CD4-positive, alpha-beta T cell (primary cell): ENCODE results near the gene IL1R2. TPM values are rescaled to one million over a fixed set of nuclear protein-coding genes. Genes with fewer than 3 reads are reported as not detected.

Experiments
- ATAC-seq: fragments of 200-7000 bp; cut with Tn5 transposase; one replicate; pipeline ENCODE4 v1.10.0; 2022; ENCODE audit warnings: mild to moderate bottlenecking; ENCODE audit not compliant: poor library complexity
- CTCF ChIA-PET: fragments of 350-600 bp; sonication (Branson Sonifier 250); formaldehyde crosslinking; loops from one replicate; lab custom pipeline; 2021; ENCODE audit warnings: antibody characterized with exemption, inconsistent platforms; lab: Charles Lee
- POLR2A ChIA-PET: fragments of 350-600 bp; sonication (Branson Sonifier 250); formaldehyde crosslinking; loops from one replicate; lab custom pipeline; 2021; ENCODE audit warnings: antibody characterized with exemption, inconsistent platforms; lab: Charles Lee
- DNase-seq, 14 experiments: peaks; one replicate each; pipeline ENCODE4 v3.0.0-alpha.2; 2013 to 2020; ENCODE audit warnings: mixed read lengths in 2 of 14
- H3K27ac ChIP-seq, 2 donors: one replicate each; pipeline versions ENCODE4 v1.5.1 to v1.7.0; 2013; ENCODE audit warnings: low read length in 2 of 2, low read depth in 1 of 2, mild to moderate bottlenecking in 1 of 2
- H3K27me3 ChIP-seq, 2 experiments: 1 replicate in 1 of 2; 2 replicates in 1 of 2; pipeline versions ENCODE4 v1.6.1 to v1.7.0; 2013; ENCODE audit warnings: low read length in 2 of 2, control low read depth in 1 of 2, mild to moderate bottlenecking in 1 of 2, moderate library complexity in 1 of 2; ENCODE audit not compliant: insufficient read depth in 2 of 2, control insufficient read depth in 1 of 2
- H3K36me3 ChIP-seq: one replicate; pipeline ENCODE4 v1.6.1; 2013; ENCODE audit warnings: low read length, control low read depth; ENCODE audit not compliant: insufficient read depth
- H3K4me1 ChIP-seq: one replicate; pipeline ENCODE4 v1.6.1; 2013; ENCODE audit warnings: low read length, control low read depth; ENCODE audit not compliant: insufficient read depth
- H3K4me3 ChIP-seq: one replicate; pipeline ENCODE4 v1.5.1; 2013; ENCODE audit warnings: mild to moderate bottlenecking, low read length, moderate library complexity
- H3K9me3 ChIP-seq, 2 experiments: 1 replicate in 1 of 2; 2 replicates in 1 of 2; pipeline versions ENCODE4 v1.6.1 to v1.7.0; 2013; ENCODE audit warnings: low read length in 2 of 2, mild to moderate bottlenecking in 2 of 2, control low read depth in 1 of 2, moderate library complexity in 1 of 2; ENCODE audit not compliant: control insufficient read depth in 1 of 2, insufficient read depth in 1 of 2
- H3K27ac Mint-ChIP-seq: one replicate; pipeline ENCODE4 v1.8.0; 2020; ENCODE audit warnings: mixed read lengths
- H3K27me3 Mint-ChIP-seq: one replicate; pipeline ENCODE4 v1.8.0; 2021; ENCODE audit warnings: mixed read lengths
- H3K36me3 Mint-ChIP-seq: one replicate; pipeline ENCODE4 v1.8.0; 2021; ENCODE audit warnings: low read depth, mixed read lengths
- H3K4me1 Mint-ChIP-seq: one replicate; pipeline ENCODE4 v1.8.0; 2021; ENCODE audit warnings: low read depth, mixed read lengths
- H3K4me3 Mint-ChIP-seq: one replicate; pipeline ENCODE4 v1.8.0; 2020; ENCODE audit warnings: mild to moderate bottlenecking, mixed read lengths
- H3K9me3 Mint-ChIP-seq: one replicate; pipeline ENCODE4 v1.8.0; 2020; ENCODE audit warnings: mixed read lengths
- intact Hi-C, 2 experiments: fragments of 100-400 bp; cut with DNase I in 1 of 2; cut with micrococcal nuclease in 1 of 2; formaldehyde crosslinking; loops; one replicate each; pipeline versions ENCODE4 v1.15.1 to v1.9.0; 2023 to 2025; cut with DNase I, micrococcal nuclease
- total RNA-seq, 174 experiments: library from RNA in 2 of 174; stranded (reverse) in 2 of 174; gene quantifications; one replicate each; pipeline ENCODE4 v1.2.3 and lab custom pipeline; 2021 to 2026
- TF ChIP-seq, protein P1 (sequence below): fragments of 200-600 bp; IDR thresholded peaks from one replicate; pipeline ENCODE4 v1.8.0; 2022; ENCODE audit warnings: antibody characterized with exemption, mild to moderate bottlenecking

IL1R2 gene
- total RNA-seq, 2 experiments from 2014 or later, result 0.31 to 0.47 TPM

- H3K4me3 Mint-ChIP-seq, result no peak overlapping the region
- Histone ChIP-seq H3K27ac (no peak overlapping the region), H3K4me3 (no peak overlapping the region), H3K27me3 (no peaks in the 10 kb centered on the region), H3K36me3 (no peaks in the 10 kb centered on the region), H3K4me1 (peaks cover 24% of the 10 kb centered on the region), H3K9me3 (peaks cover 0 to 7% of the 10 kb centered on the region in 2 experiments)
- TF ChIP-seq, protein P1, sequence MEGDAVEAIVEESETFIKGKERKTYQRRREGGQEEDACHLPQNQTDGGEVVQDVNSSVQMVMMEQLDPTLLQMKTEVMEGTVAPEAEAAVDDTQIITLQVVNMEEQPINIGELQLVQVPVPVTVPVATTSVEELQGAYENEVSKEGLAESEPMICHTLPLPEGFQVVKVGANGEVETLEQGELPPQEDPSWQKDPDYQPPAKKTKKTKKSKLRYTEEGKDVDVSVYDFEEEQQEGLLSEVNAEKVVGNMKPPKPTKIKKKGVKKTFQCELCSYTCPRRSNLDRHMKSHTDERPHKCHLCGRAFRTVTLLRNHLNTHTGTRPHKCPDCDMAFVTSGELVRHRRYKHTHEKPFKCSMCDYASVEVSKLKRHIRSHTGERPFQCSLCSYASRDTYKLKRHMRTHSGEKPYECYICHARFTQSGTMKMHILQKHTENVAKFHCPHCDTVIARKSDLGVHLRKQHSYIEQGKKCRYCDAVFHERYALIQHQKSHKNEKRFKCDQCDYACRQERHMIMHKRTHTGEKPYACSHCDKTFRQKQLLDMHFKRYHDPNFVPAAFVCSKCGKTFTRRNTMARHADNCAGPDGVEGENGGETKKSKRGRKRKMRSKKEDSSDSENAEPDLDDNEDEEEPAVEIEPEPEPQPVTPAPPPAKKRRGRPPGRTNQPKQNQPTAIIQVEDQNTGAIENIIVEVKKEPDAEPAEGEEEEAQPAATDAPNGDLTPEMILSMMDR, result no peak
- H3K4me1 Mint-ChIP-seq, result no peaks in the 10 kb centered on the region
- H3K27ac Mint-ChIP-seq, result no peak overlapping the region
- no peak for ATAC-seq
- ChIA-PET POLR2A (no interaction called here), CTCF (no interaction called here)
- intact Hi-C loops, result no loop called here
- no peaks in the 10 kb centered on the region for H3K36me3 Mint-ChIP-seq
- no peaks in the 10 kb centered on the region for H3K9me3 Mint-ChIP-seq
- no peaks in the 10 kb centered on the region for H3K27me3 Mint-ChIP-seq
- DNase-seq, result peak in 3 of 14 experiments; percentile 10 to 57 (median 48)
Observed at GRCh38 chr2:102063941-102064678, 72.3 kb downstream of the IL1R2 start.

DNA sequence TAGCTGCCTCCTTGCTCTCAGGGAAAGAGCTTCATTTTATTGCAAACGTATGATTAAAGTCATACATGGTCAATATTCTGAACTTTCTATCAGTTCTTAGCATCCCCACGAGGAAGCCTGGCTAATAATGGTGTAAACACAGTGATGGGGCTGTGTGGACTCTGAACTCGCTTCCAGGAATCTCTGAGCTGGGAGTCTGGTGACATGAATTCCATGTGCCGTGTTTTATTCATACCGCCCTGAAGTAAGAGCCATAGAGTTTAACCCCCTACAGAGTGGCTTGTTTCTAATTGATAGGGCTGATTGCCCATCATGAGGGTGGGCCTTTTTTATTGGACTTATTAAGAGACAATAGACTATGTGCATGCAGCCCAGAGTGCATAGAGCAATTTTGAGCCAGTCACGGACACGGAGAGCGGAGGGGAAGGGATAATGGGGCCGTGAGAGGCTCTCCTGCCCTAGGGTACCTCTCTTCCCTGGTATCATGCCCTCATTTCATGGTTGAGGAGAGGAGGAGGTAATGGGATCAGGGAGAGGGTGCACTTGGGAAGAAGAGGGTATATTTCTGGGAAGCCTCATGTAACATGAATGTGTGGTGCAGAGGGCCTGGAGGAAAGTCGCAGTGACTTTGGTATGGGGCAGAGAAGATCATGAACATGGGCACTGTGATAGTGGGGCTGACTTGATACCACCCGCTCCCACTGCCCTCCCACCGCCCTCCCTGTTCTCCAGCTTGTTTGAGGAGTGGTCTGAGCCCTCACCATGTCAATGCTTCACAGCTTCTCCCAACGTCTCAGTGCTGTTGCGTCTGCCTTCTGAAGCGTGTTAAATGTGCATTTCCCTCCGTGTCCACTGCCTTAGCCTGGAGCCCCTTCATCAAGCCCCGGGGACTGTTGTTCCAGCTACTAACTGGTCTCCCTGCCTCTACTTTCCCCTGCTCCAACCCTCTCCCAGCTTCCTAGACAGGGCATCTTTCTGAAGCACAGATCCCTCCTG lies 73.2 kb downstream of the IL1R2 start:
- no peak overlapping the region for H3K4me3 Mint-ChIP-seq
- H3K27me3 Mint-ChIP-seq, result no peaks in the 10 kb centered on the region
- no peaks in the 10 kb centered on the region for H3K4me1 Mint-ChIP-seq
- H3K27ac ChIP-seq, result no peak overlapping the region
- H3K36me3 Mint-ChIP-seq, result no peaks in the 10 kb centered on the region
- peaks cover 24% of the 10 kb centered on the region for H3K4me1 ChIP-seq
- POLR2A ChIA-PET, result no interaction called here
- H3K4me3 ChIP-seq, result no peak overlapping the region
- peaks cover 0 to 7% of the 10 kb centered on the region in 2 experiments for H3K9me3 ChIP-seq
- H3K27ac Mint-ChIP-seq, result no peak overlapping the region
- H3K9me3 Mint-ChIP-seq, result no peaks in the 10 kb centered on the region
- DNase-seq, result no peak
- H3K36me3 ChIP-seq, result no peaks in the 10 kb centered on the region
- TF ChIP-seq, protein P1, result no peak
- intact Hi-C loops, result no loop called here
- no peak for ATAC-seq
- CTCF ChIA-PET, result no interaction called here
- no peaks in the 10 kb centered on the region for H3K27me3 ChIP-seq

GRCh38 chr2:102065675-102066252 lies 74.0 kb downstream of the IL1R2 start:
- intact Hi-C loops, result no loop called here
- H3K27ac ChIP-seq, result no peak overlapping the region
- no peak overlapping the region for H3K4me3 Mint-ChIP-seq
- CTCF ChIA-PET, result no interaction called here
- H3K27me3 Mint-ChIP-seq, result no peaks in the 10 kb centered on the region
- peaks cover 24% of the 10 kb centered on the region for H3K4me1 ChIP-seq
- H3K4me3 ChIP-seq, result no peak overlapping the region
- POLR2A ChIA-PET, result no interaction called here
- no peak for ATAC-seq
- no peaks in the 10 kb centered on the region for H3K27me3 ChIP-seq
- peak in 1 of 14 experiments; percentile 32 for DNase-seq
- no peaks in the 10 kb centered on the region for H3K36me3 ChIP-seq
- no peak overlapping the region for H3K27ac Mint-ChIP-seq
- no peaks in the 10 kb centered on the region for H3K4me1 Mint-ChIP-seq
- no peaks in the 10 kb centered on the region for H3K9me3 Mint-ChIP-seq
- H3K36me3 Mint-ChIP-seq, result no peaks in the 10 kb centered on the region
- TF ChIP-seq, protein P1, result no peak
- peaks cover 0 to 7% of the 10 kb centered on the region in 2 experiments for H3K9me3 ChIP-seq
